ENCODE data around the gene GOLGA2. TPM values are rescaled to one million over a fixed set of nuclear protein-coding genes. Genes with fewer than 3 reads are reported as not detected.
"Not testable (repeated sequence)": the region's sequence is repeated elsewhere in the genome, so short reads cannot be mapped to it uniquely, and the experiment has no call there.

Gene GOLGA2
- total RNA-seq, 1 donor from 2014 or later = 25.2 TPM

- no peaks in the 10 kb centered on the region for H3K9me3 Mint-ChIP-seq
- no peaks in the 10 kb centered on the region for H3K27me3 Mint-ChIP-seq (ENCODE audit: insufficient read depth, low read depth)
- Histone ChIP-seq H3K27ac (no peak overlapping the region), H3K9ac (no peak overlapping the region), H3K36me3 (no peaks in the 10 kb centered on the region), H3F3A (ENCODE audit: low read depth) (no peaks in the 10 kb centered on the region), H3K4me2 (no peak overlapping the region), H3K27me3 (no peaks in the 10 kb centered on the region), H3K79me2 (ENCODE audit: low read depth) (no peaks in the 10 kb centered on the region), H4K20me1 (ENCODE audit: low read depth) (no peaks in the 10 kb centered on the region), H2AFZ (replicated peaks) (no peak overlapping the region), H3K9me3 (ENCODE audit: low read depth) (no peaks in the 10 kb centered on the region), H3K4me1 (no peaks in the 10 kb centered on the region), H3K4me3 (no peak overlapping the region)
- TF ChIP-seq EZH2phosphoT487 (IDR thresholded peaks at IDR 0.05) = no peak
- TF ChIP-seq EZH2 (IDR thresholded peaks at IDR 0.05) = no peak
- no peak for TF ChIP-seq CTCF (IDR thresholded peaks at IDR 0.05)
- H3K4me1 Mint-ChIP-seq = no peaks in the 10 kb centered on the region
- DNase-seq (ENCODE audit: low spot score) = no peak
- H3K4me3 Mint-ChIP-seq = no peak overlapping the region
- no peak overlapping the region for H3K27ac Mint-ChIP-seq
- peaks cover 2% of the 10 kb centered on the region for H3K36me3 Mint-ChIP-seq
Measured at GRCh38 chr9:128232528-128233428, 43.0 kb downstream of the GOLGA2 start.

- Mint-ChIP-seq H3K27me3 (ENCODE audit: insufficient read depth, low read depth) (no peaks in the 10 kb centered on the region), H3K4me1 (no peaks in the 10 kb centered on the region), H3K9me3 (no peaks in the 10 kb centered on the region), H3K4me3 (no peak overlapping the region), H3K36me3 (peaks cover 5% of the 10 kb centered on the region), H3K27ac (peak overlapping the region; percentile 74)
- Histone ChIP-seq H2AFZ (replicated peaks) (no peak overlapping the region), H3K4me3 (no peak overlapping the region), H3F3A (ENCODE audit: low read depth) (no peaks in the 10 kb centered on the region), H3K27ac (no peak overlapping the region), H3K79me2 (ENCODE audit: low read depth) (no peaks in the 10 kb centered on the region), H3K4me2 (no peak overlapping the region), H3K27me3 (no peaks in the 10 kb centered on the region), H3K9me3 (ENCODE audit: low read depth) (no peaks in the 10 kb centered on the region), H4K20me1 (ENCODE audit: low read depth) (no peaks in the 10 kb centered on the region), H3K4me1 (no peaks in the 10 kb centered on the region), H3K36me3 (no peaks in the 10 kb centered on the region), H3K9ac (no peak overlapping the region)
- TF ChIP-seq EZH2phosphoT487 (IDR thresholded peaks at IDR 0.05) = no peak
- no peak for TF ChIP-seq CTCF (IDR thresholded peaks at IDR 0.05)
- TF ChIP-seq EZH2 (IDR thresholded peaks at IDR 0.05) = no peak
- no peak for DNase-seq (ENCODE audit: low spot score)
Measured at GRCh38 chr9:128231638-128232527, 43.9 kb downstream of the GOLGA2 start.

DNA sequence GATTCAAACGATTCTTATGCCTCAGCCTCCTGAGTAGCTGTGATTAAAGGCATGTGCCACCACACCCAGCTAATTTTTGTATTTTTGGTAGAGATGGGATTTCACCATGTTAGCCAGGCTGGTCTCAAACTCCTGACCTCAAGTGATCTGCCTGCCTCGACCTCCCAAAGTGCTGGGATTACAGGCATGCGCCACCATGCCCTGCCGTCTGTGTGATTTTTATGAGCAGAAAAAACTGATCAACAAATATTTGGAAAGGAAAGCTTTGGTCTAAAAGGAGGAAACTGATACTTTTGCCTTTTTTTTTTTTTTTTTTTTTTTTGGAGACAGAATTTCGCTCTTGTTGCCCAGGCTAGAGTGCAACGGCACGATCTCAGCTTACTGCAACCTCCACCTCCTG is 44.9 kb downstream of the GOLGA2 start:
- not testable (repeated sequence) for H3K9ac ChIP-seq; H3K4me2 ChIP-seq; H3K4me3 ChIP-seq; H3K27me3 ChIP-seq; H3K9me3 ChIP-seq (ENCODE audit: low read depth); H3K27ac ChIP-seq; H3K9me3 Mint-ChIP-seq; H3F3A ChIP-seq (ENCODE audit: low read depth); H3K27ac Mint-ChIP-seq; H3K4me1 ChIP-seq; H3K4me3 Mint-ChIP-seq; H2AFZ ChIP-seq (replicated peaks); H4K20me1 ChIP-seq (ENCODE audit: low read depth); H3K79me2 ChIP-seq (ENCODE audit: low read depth); H3K4me1 Mint-ChIP-seq; H3K36me3 ChIP-seq; DNase-seq (ENCODE audit: low spot score); H3K27me3 Mint-ChIP-seq (ENCODE audit: insufficient read depth, low read depth); H3K36me3 Mint-ChIP-seq

Measured in neural progenitor cell (in vitro differentiated cells).